HUES6 (cell line): ENCODE measurements around the gene STK35.

Experiments
- H3K27ac ChIP-seq: 2 replicates; pipeline ENCODE4 v1.7.0; 2013; ENCODE audit warnings: low read depth, mild to moderate bottlenecking, low read length, inconsistent platforms
- H3K27me3 ChIP-seq: 2 replicates; pipeline ENCODE4 v1.6.1; 2013; ENCODE audit warnings: low read length; ENCODE audit not compliant: control insufficient read depth, insufficient read depth
- H3K36me3 ChIP-seq: 2 replicates; pipeline ENCODE4 v1.6.1; 2013; ENCODE audit warnings: low read length; ENCODE audit not compliant: control insufficient read depth, insufficient read depth
- H3K4me1 ChIP-seq: 2 replicates; pipeline ENCODE4 v1.6.1; 2013; ENCODE audit warnings: low read length; ENCODE audit not compliant: control insufficient read depth, insufficient read depth
- H3K4me3 ChIP-seq: 2 replicates; pipeline ENCODE4 v1.5.1; 2013; ENCODE audit warnings: low read depth, low read length
- H3K9ac ChIP-seq: one replicate; pipeline ENCODE4 v1.6.1; 2013; ENCODE audit warnings: mild to moderate bottlenecking, low read length
- H3K9me3 ChIP-seq: 2 replicates; pipeline ENCODE4 v1.6.1; 2013; ENCODE audit warnings: low read depth, low read length; ENCODE audit not compliant: control insufficient read depth, insufficient read depth

The STK35 gene

GRCh38 chr20:2146080-2146867 is 44.6 kb downstream of the STK35 start:
- Histone ChIP-seq H3K36me3 (peaks cover 11% of the 10 kb centered on the region), H3K4me3 (no peak overlapping the region), H3K27ac (no peak overlapping the region), H3K9me3 (no peaks in the 10 kb centered on the region), H3K9ac (no peak overlapping the region), H3K4me1 (peaks cover 25% of the 10 kb centered on the region; the same call in 1 of the 2 replicates), H3K27me3 (no peaks in the 10 kb centered on the region)

GRCh38 chr20:2149507-2149906 is 47.9 kb downstream of the STK35 start:
- Histone ChIP-seq H3K4me1 (peaks cover 25% of the 10 kb centered on the region; the same call in 1 of the 2 replicates), H3K4me3 (no peak overlapping the region), H3K27me3 (no peaks in the 10 kb centered on the region), H3K9me3 (no peaks in the 10 kb centered on the region), H3K9ac (no peak overlapping the region), H3K27ac (no peak overlapping the region), H3K36me3 (peaks cover 4% of the 10 kb centered on the region)

GRCh38 chr20:2150660-2151059 is 49.0 kb downstream of the STK35 start:
- Histone ChIP-seq H3K4me1 (peaks cover 22% of the 10 kb centered on the region; the same call in 1 of the 2 replicates), H3K9me3 (no peaks in the 10 kb centered on the region), H3K9ac (no peak overlapping the region), H3K27me3 (no peaks in the 10 kb centered on the region), H3K4me3 (no peak overlapping the region), H3K27ac (no peak overlapping the region), H3K36me3 (no peaks in the 10 kb centered on the region)

- Histone ChIP-seq H3K9me3 (no peaks in the 10 kb centered on the region), H3K36me3 (no peaks in the 10 kb centered on the region), H3K9ac (no peak overlapping the region), H3K27me3 (no peaks in the 10 kb centered on the region), H3K4me3 (no peak overlapping the region), H3K27ac (no peak overlapping the region), H3K4me1 (peaks cover 22% of the 10 kb centered on the region; the same call in 1 of the 2 replicates)
These were observed 50.2 kb downstream of the STK35 start for GRCh38 chr20:2151858-2152281.

GRCh38 chr20:2152317-2152716 is 50.7 kb downstream of the STK35 start:
- H3K27me3 ChIP-seq = no peaks in the 10 kb centered on the region
- H3K36me3 ChIP-seq = no peaks in the 10 kb centered on the region
- no peak overlapping the region for H3K27ac ChIP-seq
- no peak overlapping the region for H3K4me3 ChIP-seq
- peaks cover 22% of the 10 kb centered on the region; the same call in 1 of the 2 replicates for H3K4me1 ChIP-seq
- no peaks in the 10 kb centered on the region for H3K9me3 ChIP-seq
- H3K9ac ChIP-seq = no peak overlapping the region

GRCh38 chr20:2153326-2153725 is 51.7 kb downstream of the STK35 start:
- no peaks in the 10 kb centered on the region for H3K36me3 ChIP-seq
- peaks cover 19% of the 10 kb centered on the region; the same call in 1 of the 2 replicates for H3K4me1 ChIP-seq
- H3K9ac ChIP-seq = no peak overlapping the region
- H3K27ac ChIP-seq = no peak overlapping the region
- H3K4me3 ChIP-seq = no peak overlapping the region
- no peaks in the 10 kb centered on the region for H3K27me3 ChIP-seq
- no peaks in the 10 kb centered on the region for H3K9me3 ChIP-seq

GRCh38 chr20:2156224-2156623 is 54.6 kb downstream of the STK35 start:
- Histone ChIP-seq H3K27me3 (no peaks in the 10 kb centered on the region), H3K27ac (no peak overlapping the region), H3K36me3 (no peaks in the 10 kb centered on the region), H3K4me3 (no peak overlapping the region), H3K4me1 (no peaks in the 10 kb centered on the region), H3K9me3 (no peaks in the 10 kb centered on the region), H3K9ac (no peak overlapping the region)

GRCh38 chr20:2156666-2157624 is 55.3 kb downstream of the STK35 start:
- Histone ChIP-seq H3K27me3 (no peaks in the 10 kb centered on the region), H3K4me3 (no peak overlapping the region), H3K4me1 (no peaks in the 10 kb centered on the region), H3K9ac (no peak overlapping the region), H3K36me3 (no peaks in the 10 kb centered on the region), H3K27ac (no peak overlapping the region), H3K9me3 (no peaks in the 10 kb centered on the region)

GRCh38 chr20:2162125-2162822 is 60.6 kb downstream of the STK35 start:
- Histone ChIP-seq H3K36me3 (no peaks in the 10 kb centered on the region), H3K9me3 (no peaks in the 10 kb centered on the region), H3K4me3 (no peak overlapping the region), H3K4me1 (peaks cover 3% of the 10 kb centered on the region; the same call in 1 of the 2 replicates), H3K27ac (no peak overlapping the region), H3K27me3 (no peaks in the 10 kb centered on the region), H3K9ac (no peak overlapping the region)

- no peaks in the 10 kb centered on the region for H3K9me3 ChIP-seq
- H3K27me3 ChIP-seq = no peaks in the 10 kb centered on the region
- H3K36me3 ChIP-seq = no peaks in the 10 kb centered on the region
- no peak overlapping the region for H3K27ac ChIP-seq
- H3K4me1 ChIP-seq = peaks cover 3% of the 10 kb centered on the region; the same call in 1 of the 2 replicates
- H3K9ac ChIP-seq = no peak overlapping the region
- no peak overlapping the region for H3K4me3 ChIP-seq
These were observed 61.2 kb downstream of the STK35 start for GRCh38 chr20:2162823-2163166.
